HepG2 (cell line): ENCODE results near the gene SPAG9. TPM values are rescaled to one million over a fixed set of nuclear protein-coding genes. Genes with fewer than 3 reads are reported as not detected.

Experiments
- ATAC-seq: fragments of 200-7000 bp; cut with Tn5 transposase; 3 replicates; pipeline ENCODE4 v1.9.1; 2020; ENCODE audit warnings: mild to moderate bottlenecking, moderate library complexity
- BruUV-seq: library from RNA; stranded (reverse); fragments of 400-500 nt; replicated peaks from 2 replicates; lab custom pipeline; 2021; lab: Mats Ljungman, UMichigan
- CTCF ChIA-PET: fragments of 300-600 bp; formaldehyde crosslinking; extraction: SDS; loops from one replicate; lab custom pipeline; 2021; ENCODE audit warnings: low total read pairs, inconsistent platforms, low intra/inter-chr PET ratio; lab: Yijun Ruan, JAX
- POLR2A ChIA-PET: fragments of 350-600 bp; sonication (Branson Sonifier 250); formaldehyde crosslinking; loops from one replicate; lab custom pipeline; 2020; ENCODE audit warnings: antibody characterized with exemption, inconsistent platforms; lab: Yijun Ruan, JAX
- DNase-seq: peaks from one replicate; pipeline ENCODE4 v3.0.0-alpha.2; 2015; ENCODE audit warnings: low spot score
- FAIRE-seq: peaks from 3 replicates; lab custom pipeline; 2011; peaks lifted over from hg19 to GRCh38; lab: Jason Lieb, UNC
- H2AFZ ChIP-seq: one replicate; pipeline ENCODE4 v1.6.1; 2011; ENCODE audit warnings: low read length, inconsistent platforms
- H3K27ac ChIP-seq: fragments of 300-600 bp; 3 replicates; pipeline ENCODE4 v1.8.0; 2011; ENCODE audit warnings: mixed run types, mild to moderate bottlenecking, mixed read lengths, low read length, inconsistent platforms; ENCODE audit not compliant: insufficient read depth; ENCODE audit errors: extremely low read length
- H3K27me3 ChIP-seq, 2 experiments: fragments of 200-600 bp in 1 of 2; 2 replicates in 1 of 2; 3 replicates in 1 of 2; pipeline versions ENCODE4 v1.6.0 to v1.8.0; 2011; ENCODE audit warnings: low read length in 2 of 2, mild to moderate bottlenecking in 2 of 2, moderate library complexity in 2 of 2, inconsistent platforms in 1 of 2; ENCODE audit not compliant: insufficient read depth in 2 of 2, control insufficient read depth in 1 of 2
- H3K36me3 ChIP-seq, 2 experiments: fragments of 200-600 bp in 1 of 2; replicated peaks in 1 of 2; 2 replicates in 1 of 2; 3 replicates in 1 of 2; pipeline versions ENCODE4 v1.5.1 to v1.8.0; 2011; ENCODE audit warnings: low read length in 2 of 2, inconsistent platforms in 1 of 2; ENCODE audit not compliant: insufficient read depth in 2 of 2, control insufficient read depth in 1 of 2
- H3K4me1 ChIP-seq: 2 replicates; pipeline ENCODE4 v1.5.1; 2012; ENCODE audit warnings: low read length, inconsistent platforms; ENCODE audit not compliant: insufficient read depth
- H3K4me2 ChIP-seq: 2 replicates; pipeline ENCODE4 v1.6.0; 2011; ENCODE audit warnings: low read depth, low read length, inconsistent platforms
- H3K4me3 ChIP-seq, 3 experiments: fragments of 200-600 bp in 1 of 3; sonication (generic), shearing (Covaris generic) in 1 of 3; replicated peaks in 1 of 3; 2 replicates each; pipeline ENCODE4 v1.5.1; 2011 to 2016; ENCODE audit warnings: low read length in 3 of 3, inconsistent platforms in 2 of 3, low read depth in 2 of 3, mild to moderate bottlenecking in 2 of 3, control low read depth in 1 of 3, mixed read lengths in 1 of 3; ENCODE audit not compliant: insufficient read depth in 1 of 3
- H3K79me2 ChIP-seq: one replicate; pipeline ENCODE4 v1.6.1; 2011; ENCODE audit warnings: low read length, inconsistent platforms; ENCODE audit not compliant: insufficient read depth
- H3K9ac ChIP-seq: 2 replicates; pipeline ENCODE4 v1.6.0; 2011; ENCODE audit warnings: mild to moderate bottlenecking, low read depth, low read length, inconsistent platforms; ENCODE audit not compliant: insufficient read depth
- H3K9me3 ChIP-seq: 2 replicates; pipeline ENCODE4 v1.5.1; 2012; ENCODE audit warnings: mild to moderate bottlenecking, low read length
- H4K20me1 ChIP-seq: 2 replicates; pipeline ENCODE4 v1.6.0; 2011; ENCODE audit warnings: inconsistent platforms, mild to moderate bottlenecking, low read length, moderate library complexity; ENCODE audit not compliant: insufficient read depth
- CENPX ChIP-seq: sonication (generic); formaldehyde crosslinking; IDR thresholded peaks from 2 replicates; pipeline ENCODE4 v1.9.0; 2021; ENCODE audit warnings: mild to moderate bottlenecking, missing genetic modification reagents, moderate library complexity
- EHMT2 ChIP-seq: fragments of 200-600 bp; sonication (generic); IDR thresholded peaks from 2 replicates; pipeline ENCODE4 v1.7.0; 2017; ENCODE audit warnings: antibody characterized with exemption, low read depth, low read length, borderline replicate concordance
- LCORL ChIP-seq, 2 experiments: fragments of 450-650 bp in 1 of 2; sonication (generic) in 1 of 2; formaldehyde crosslinking in 1 of 2; IDR thresholded peaks; 2 replicates each; pipeline versions ENCODE4 v1.5.0 to v1.6.1; 2017 to 2020; ENCODE audit warnings: antibody characterized with exemption in 1 of 2, missing genetic modification reagents in 1 of 2
- MIER3 ChIP-seq: IDR thresholded peaks from 2 replicates; pipeline ENCODE4 v1.6.1; 2016; ENCODE audit warnings: missing compliant biosample characterization, borderline replicate concordance
- NFKBIZ ChIP-seq: IDR thresholded peaks from 2 replicates; pipeline ENCODE4 v1.6.1; 2018; ENCODE audit warnings: missing genetic modification reagents, missing compliant biosample characterization
- NRL ChIP-seq: sonication (generic); formaldehyde crosslinking; IDR thresholded peaks from 2 replicates; pipeline ENCODE4 v1.5.0; 2020; ENCODE audit warnings: missing genetic modification reagents, mild to moderate bottlenecking, moderate library complexity, borderline replicate concordance
- RCOR2 ChIP-seq: IDR thresholded peaks from 2 replicates; pipeline ENCODE4 v1.6.1; 2016; ENCODE audit warnings: missing biosample characterization, missing genetic modification reagents
- RELA ChIP-seq: sonication (generic); formaldehyde crosslinking; IDR thresholded peaks from 2 replicates; pipeline ENCODE4 v1.4.0; 2020; ENCODE audit warnings: missing genetic modification reagents
- ZNF121 ChIP-seq: sonication (generic); formaldehyde crosslinking; IDR thresholded peaks from 2 replicates; pipeline ENCODE4 v1.5.0; 2020; ENCODE audit warnings: mild to moderate bottlenecking, missing genetic modification reagents
- ZNF430 ChIP-seq: sonication (generic); formaldehyde crosslinking; IDR thresholded peaks from 2 replicates; pipeline ENCODE4 v1.9.0; 2021; ENCODE audit warnings: mild to moderate bottlenecking, missing genetic modification reagents
- WGBS: methylation state at CpG from one replicate; pipeline ENCODE4 v1.1.6; 2017; ENCODE audit warnings: low lambda C conversion rate; 5-methylcytosine and 5-hydroxymethylcytosine counted together
- in situ Hi-C: cut with HindIII; loops from 2 replicates; pipeline ENCODE4 v1.10.0; 2017; ENCODE audit warnings: low pct_unique_long_range_greater_than_20kb; ENCODE audit not compliant: extremely low pct_ligation_motif_present
- intact Hi-C: fragments of 100-400 bp; cut with micrococcal nuclease; formaldehyde crosslinking; loops from one replicate; pipeline ENCODE4 v1.10.0; 2022; ENCODE audit not compliant: unreplicated experiment
- polyA plus RNA-seq, 8 experiments: library from polyadenylated mRNA; depleted of rRNA in 3 of 8; stranded (reverse) in 7 of 8; unstranded in 1 of 8; fragments of >200 nt; fragmentation: Illumina TruSeq in 4 of 8; extraction: Trizol in 4 of 8; gene quantifications; 2 replicates each; pipeline versions ENCODE4 v1.2.1 to v1.2.3, GENCODE V29; 2011 to 2016; ENCODE audit warnings: low read depth in 4 of 8, missing spikeins in 1 of 8, mixed read lengths in 1 of 8; ENCODE audit not compliant: insufficient read depth in 1 of 8
- total RNA-seq, 5 experiments: library from RNA; depleted of rRNA; stranded (reverse); fragments of >200 nt; fragmentation: Illumina TruSeq; extraction: Trizol; gene quantifications; 2 replicates each; pipeline ENCODE4 v1.2.3, GENCODE V29; 2016; ENCODE audit warnings: low read depth in 1 of 5
- TF ChIP-seq, protein P1 (sequence below): fragments of 450-650 bp; IDR thresholded peaks from 2 replicates; pipeline ENCODE4 v1.6.1; 2017
- TF ChIP-seq, protein P2 (sequence below): IDR thresholded peaks from 2 replicates; pipeline ENCODE4 v1.4.0; 2020; ENCODE audit warnings: mild to moderate bottlenecking, missing genetic modification reagents
- TF ChIP-seq, protein P3 (sequence below): sonication (generic); formaldehyde crosslinking; IDR thresholded peaks from 2 replicates; pipeline ENCODE4 v1.5.1; 2020; ENCODE audit warnings: mild to moderate bottlenecking, moderate library complexity, missing genetic modification reagents
- TF ChIP-seq, protein P4 (sequence below): sonication (generic); formaldehyde crosslinking; IDR thresholded peaks from 2 replicates; pipeline ENCODE4 v1.5.0; 2020; ENCODE audit warnings: missing genetic modification reagents

SPAG9 gene
- total and polyA plus RNA-seq, 2 of the 13 experiments (the other 11 are each of a cell fraction or from before 2014, with no cell fraction given) = 43.2 to 78.6 TPM

DNA sequence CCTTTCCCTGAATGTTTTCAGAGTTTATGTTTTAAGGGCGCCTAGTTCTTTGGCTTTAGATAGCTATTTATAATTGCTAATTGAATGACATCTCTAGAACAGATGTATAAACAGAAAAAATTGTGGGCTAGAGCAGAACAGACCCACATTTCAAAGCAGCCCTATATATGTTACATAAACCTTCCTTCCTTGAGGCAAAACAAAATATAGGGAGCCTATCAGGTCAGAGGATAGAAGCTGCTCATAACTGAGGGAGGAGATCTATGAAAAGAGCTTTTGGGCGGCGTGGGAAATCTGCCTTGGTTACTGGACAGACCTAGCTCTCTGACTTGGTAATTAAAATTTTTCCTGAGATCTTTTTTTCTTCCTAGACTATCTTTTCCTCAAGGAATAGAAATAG, 68.4 kb downstream of the SPAG9 start:
- in situ Hi-C loops (loop anchor here (10.0 kb wide), 1 partner anchor 47 kb away; no protein-coding TSS in a partner anchor), intact Hi-C loops (no loop called here)
- peaks cover 5% of the 10 kb centered on the region; the same call in 1 of the 2 replicates for H4K20me1 ChIP-seq
- H3K4me1 ChIP-seq = peaks cover 9% of the 10 kb centered on the region
- DNase-seq = no peak
- CTCF ChIA-PET = no interaction called here
- H3K9me3 ChIP-seq = no peaks in the 10 kb centered on the region
- H3K79me2 ChIP-seq = peaks cover 17% of the 10 kb centered on the region
- POLR2A ChIA-PET = no interaction called here
- H3K36me3 ChIP-seq = peaks cover 4 to 10% of the 10 kb centered on the region in 2 experiments; a peak in 4 of 5 replicates
- 95% methylated on average over 3 of the region's 3 CpGs for WGBS
- no peak for FAIRE-seq
- BruUV-seq = no TSS peak
- no peak overlapping the region for H3K9ac ChIP-seq
- no peak overlapping the region for H2AFZ ChIP-seq
- no peak overlapping the region for H3K4me2 ChIP-seq
- no peak for ATAC-seq
- no peak overlapping the region for H3K27ac ChIP-seq
- H3K27me3 ChIP-seq = no peaks in the 10 kb centered on the region
- TF ChIP-seq EHMT2 (no peak), NRL (CRISPR knock-in tag) (no peak), LCORL (IDR thresholded peaks at IDR 0.05) (no peak), LCORL (CRISPR knock-in tag; IDR thresholded peaks at IDR 0.05) (no peak), CENPX (CRISPR knock-in tag) (no peak), RELA (CRISPR knock-in tag) (no peak), MIER3 (CRISPR knock-in tag) (no peak), ZNF121 (no peak), NFKBIZ (CRISPR knock-in tag) (no peak), RCOR2 (CRISPR knock-in tag) (no peak), ZNF430 (CRISPR knock-in tag) (no peak)
- TF ChIP-seq, protein P1, sequence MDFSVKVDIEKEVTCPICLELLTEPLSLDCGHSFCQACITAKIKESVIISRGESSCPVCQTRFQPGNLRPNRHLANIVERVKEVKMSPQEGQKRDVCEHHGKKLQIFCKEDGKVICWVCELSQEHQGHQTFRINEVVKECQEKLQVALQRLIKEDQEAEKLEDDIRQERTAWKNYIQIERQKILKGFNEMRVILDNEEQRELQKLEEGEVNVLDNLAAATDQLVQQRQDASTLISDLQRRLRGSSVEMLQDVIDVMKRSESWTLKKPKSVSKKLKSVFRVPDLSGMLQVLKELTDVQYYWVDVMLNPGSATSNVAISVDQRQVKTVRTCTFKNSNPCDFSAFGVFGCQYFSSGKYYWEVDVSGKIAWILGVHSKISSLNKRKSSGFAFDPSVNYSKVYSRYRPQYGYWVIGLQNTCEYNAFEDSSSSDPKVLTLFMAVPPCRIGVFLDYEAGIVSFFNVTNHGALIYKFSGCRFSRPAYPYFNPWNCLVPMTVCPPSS = no peak
- TF ChIP-seq, protein P2, sequence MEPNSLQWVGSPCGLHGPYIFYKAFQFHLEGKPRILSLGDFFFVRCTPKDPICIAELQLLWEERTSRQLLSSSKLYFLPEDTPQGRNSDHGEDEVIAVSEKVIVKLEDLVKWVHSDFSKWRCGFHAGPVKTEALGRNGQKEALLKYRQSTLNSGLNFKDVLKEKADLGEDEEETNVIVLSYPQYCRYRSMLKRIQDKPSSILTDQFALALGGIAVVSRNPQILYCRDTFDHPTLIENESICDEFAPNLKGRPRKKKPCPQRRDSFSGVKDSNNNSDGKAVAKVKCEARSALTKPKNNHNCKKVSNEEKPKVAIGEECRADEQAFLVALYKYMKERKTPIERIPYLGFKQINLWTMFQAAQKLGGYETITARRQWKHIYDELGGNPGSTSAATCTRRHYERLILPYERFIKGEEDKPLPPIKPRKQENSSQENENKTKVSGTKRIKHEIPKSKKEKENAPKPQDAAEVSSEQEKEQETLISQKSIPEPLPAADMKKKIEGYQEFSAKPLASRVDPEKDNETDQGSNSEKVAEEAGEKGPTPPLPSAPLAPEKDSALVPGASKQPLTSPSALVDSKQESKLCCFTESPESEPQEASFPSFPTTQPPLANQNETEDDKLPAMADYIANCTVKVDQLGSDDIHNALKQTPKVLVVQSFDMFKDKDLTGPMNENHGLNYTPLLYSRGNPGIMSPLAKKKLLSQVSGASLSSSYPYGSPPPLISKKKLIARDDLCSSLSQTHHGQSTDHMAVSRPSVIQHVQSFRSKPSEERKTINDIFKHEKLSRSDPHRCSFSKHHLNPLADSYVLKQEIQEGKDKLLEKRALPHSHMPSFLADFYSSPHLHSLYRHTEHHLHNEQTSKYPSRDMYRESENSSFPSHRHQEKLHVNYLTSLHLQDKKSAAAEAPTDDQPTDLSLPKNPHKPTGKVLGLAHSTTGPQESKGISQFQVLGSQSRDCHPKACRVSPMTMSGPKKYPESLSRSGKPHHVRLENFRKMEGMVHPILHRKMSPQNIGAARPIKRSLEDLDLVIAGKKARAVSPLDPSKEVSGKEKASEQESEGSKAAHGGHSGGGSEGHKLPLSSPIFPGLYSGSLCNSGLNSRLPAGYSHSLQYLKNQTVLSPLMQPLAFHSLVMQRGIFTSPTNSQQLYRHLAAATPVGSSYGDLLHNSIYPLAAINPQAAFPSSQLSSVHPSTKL (CRISPR knock-in tag) = no peak
- TF ChIP-seq, protein P3, sequence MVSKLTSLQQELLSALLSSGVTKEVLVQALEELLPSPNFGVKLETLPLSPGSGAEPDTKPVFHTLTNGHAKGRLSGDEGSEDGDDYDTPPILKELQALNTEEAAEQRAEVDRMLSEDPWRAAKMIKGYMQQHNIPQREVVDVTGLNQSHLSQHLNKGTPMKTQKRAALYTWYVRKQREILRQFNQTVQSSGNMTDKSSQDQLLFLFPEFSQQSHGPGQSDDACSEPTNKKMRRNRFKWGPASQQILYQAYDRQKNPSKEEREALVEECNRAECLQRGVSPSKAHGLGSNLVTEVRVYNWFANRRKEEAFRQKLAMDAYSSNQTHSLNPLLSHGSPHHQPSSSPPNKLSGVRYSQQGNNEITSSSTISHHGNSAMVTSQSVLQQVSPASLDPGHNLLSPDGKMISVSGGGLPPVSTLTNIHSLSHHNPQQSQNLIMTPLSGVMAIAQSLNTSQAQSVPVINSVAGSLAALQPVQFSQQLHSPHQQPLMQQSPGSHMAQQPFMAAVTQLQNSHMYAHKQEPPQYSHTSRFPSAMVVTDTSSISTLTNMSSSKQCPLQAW = no peak
- TF ChIP-seq, protein P4, sequence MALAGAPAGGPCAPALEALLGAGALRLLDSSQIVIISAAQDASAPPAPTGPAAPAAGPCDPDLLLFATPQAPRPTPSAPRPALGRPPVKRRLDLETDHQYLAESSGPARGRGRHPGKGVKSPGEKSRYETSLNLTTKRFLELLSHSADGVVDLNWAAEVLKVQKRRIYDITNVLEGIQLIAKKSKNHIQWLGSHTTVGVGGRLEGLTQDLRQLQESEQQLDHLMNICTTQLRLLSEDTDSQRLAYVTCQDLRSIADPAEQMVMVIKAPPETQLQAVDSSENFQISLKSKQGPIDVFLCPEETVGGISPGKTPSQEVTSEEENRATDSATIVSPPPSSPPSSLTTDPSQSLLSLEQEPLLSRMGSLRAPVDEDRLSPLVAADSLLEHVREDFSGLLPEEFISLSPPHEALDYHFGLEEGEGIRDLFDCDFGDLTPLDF (CRISPR knock-in tag) = no peak
- TF ChIP-seq, all 625 proteins: peak for 0
- H3K4me3 ChIP-seq = no peak overlapping the region
